ENCODE data around the gene PSMD14.
"Not testable (repeated sequence)": the region's sequence is repeated elsewhere in the genome, so short reads cannot be mapped to it uniquely, and the experiment has no call there.

DNA sequence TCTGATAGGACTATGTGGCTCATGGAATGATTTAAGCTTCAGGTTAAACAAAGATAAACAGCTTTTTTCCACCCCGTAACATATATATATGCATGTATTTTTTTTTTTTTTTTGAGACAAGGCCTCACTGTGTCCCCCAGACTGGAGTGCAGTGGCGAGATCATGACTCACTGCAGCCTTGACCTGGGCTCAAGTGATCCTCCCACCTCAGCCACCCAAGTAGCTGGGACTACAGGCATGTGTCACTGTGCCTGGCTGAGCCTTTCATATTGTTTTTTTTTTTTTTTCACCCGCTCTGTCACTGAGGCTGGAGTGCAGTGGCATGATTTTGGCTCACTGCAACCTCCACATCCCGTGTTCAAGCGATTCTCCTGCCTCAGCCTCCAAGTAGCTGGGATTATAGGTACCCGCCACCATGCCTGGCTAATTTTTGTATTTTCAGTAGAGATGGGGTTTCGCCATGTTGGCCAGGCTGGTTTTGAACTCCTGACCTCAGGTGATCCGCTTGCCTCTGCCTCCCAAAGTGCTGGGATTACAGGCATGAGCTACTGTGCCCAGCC, 52.0 kb downstream of the PSMD14 start:
- TF ChIP-seq, protein P1, sequence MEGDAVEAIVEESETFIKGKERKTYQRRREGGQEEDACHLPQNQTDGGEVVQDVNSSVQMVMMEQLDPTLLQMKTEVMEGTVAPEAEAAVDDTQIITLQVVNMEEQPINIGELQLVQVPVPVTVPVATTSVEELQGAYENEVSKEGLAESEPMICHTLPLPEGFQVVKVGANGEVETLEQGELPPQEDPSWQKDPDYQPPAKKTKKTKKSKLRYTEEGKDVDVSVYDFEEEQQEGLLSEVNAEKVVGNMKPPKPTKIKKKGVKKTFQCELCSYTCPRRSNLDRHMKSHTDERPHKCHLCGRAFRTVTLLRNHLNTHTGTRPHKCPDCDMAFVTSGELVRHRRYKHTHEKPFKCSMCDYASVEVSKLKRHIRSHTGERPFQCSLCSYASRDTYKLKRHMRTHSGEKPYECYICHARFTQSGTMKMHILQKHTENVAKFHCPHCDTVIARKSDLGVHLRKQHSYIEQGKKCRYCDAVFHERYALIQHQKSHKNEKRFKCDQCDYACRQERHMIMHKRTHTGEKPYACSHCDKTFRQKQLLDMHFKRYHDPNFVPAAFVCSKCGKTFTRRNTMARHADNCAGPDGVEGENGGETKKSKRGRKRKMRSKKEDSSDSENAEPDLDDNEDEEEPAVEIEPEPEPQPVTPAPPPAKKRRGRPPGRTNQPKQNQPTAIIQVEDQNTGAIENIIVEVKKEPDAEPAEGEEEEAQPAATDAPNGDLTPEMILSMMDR (conservative IDR thresholded peaks at IDR 0.05; ENCODE audit: low read depth, low read length), result not testable (repeated sequence)
- TF ChIP-seq EZH2 (IDR thresholded peaks at IDR 0.05; ENCODE audit: borderline replicate concordance, low read depth, low read length, poor library complexity, severe bottlenecking), result not testable (repeated sequence)
